ENCODE data around the gene HIRA.

DNA sequence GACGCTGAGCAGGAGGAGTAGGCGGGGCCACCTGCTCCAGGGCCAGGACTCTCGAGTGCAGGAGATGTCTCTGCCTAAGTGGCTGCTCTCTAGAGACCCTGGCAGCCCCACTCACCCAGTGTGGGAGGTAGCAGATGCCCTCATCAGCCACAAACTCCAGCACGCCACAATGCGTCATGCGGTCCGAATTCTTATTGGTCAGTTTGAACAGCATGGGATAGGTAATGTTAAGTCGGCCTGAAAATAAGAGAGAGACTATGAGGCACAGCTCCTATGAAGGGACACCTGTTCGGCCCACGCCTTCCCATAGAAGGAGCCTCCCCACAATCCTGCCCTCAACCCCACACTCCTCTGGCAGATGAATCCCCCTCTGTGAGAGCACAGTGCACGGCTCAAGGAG lies 40.0 kb upstream of the HIRA start:
- TF ChIP-seq, protein P1, sequence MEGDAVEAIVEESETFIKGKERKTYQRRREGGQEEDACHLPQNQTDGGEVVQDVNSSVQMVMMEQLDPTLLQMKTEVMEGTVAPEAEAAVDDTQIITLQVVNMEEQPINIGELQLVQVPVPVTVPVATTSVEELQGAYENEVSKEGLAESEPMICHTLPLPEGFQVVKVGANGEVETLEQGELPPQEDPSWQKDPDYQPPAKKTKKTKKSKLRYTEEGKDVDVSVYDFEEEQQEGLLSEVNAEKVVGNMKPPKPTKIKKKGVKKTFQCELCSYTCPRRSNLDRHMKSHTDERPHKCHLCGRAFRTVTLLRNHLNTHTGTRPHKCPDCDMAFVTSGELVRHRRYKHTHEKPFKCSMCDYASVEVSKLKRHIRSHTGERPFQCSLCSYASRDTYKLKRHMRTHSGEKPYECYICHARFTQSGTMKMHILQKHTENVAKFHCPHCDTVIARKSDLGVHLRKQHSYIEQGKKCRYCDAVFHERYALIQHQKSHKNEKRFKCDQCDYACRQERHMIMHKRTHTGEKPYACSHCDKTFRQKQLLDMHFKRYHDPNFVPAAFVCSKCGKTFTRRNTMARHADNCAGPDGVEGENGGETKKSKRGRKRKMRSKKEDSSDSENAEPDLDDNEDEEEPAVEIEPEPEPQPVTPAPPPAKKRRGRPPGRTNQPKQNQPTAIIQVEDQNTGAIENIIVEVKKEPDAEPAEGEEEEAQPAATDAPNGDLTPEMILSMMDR (IDR thresholded peaks at IDR 0.05; ENCODE audit: insufficient read depth, low read length, poor library complexity, severe bottlenecking): no peak
- no peak for TF ChIP-seq EZH2phosphoT487 (conservative IDR thresholded peaks at IDR 0.05; ENCODE audit: low read length)
